ENCODE results near the gene TFB1M. TPM values are rescaled to one million over a fixed set of nuclear protein-coding genes. Genes with fewer than 3 reads are reported as not detected.

The TFB1M gene
- total and polyA plus RNA-seq, 2 donors (not counting 1 experiment from before 2014, with no cell fraction given) = 16.3 to 28.9 TPM

DNA sequence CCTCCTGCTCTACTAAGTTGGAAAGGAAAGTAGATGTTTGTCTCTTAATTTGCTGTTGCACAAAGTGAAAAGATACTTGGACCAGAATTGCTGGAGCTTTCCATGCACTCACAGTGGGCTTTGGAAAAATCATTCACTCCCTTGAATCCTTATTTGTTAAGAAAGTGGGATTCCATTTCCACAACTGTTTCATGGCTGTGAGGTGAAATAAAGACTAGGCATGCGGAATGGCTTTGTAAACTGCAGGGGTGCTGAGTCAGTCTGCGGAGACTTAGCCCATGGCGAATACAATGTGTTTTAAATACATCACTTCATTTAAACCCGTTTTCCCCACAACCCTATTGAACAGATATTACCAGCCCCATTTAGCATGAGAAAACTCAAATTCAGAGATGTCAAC is 87.2 kb downstream of the TFB1M start:
- no peak overlapping the region for H3K27ac ChIP-seq (ENCODE audit: insufficient read depth, low read length)
- H3K4me3 ChIP-seq (replicated peaks in 1 of 4; ENCODE audit: control extremely low read depth in 1 of 4, insufficient read depth in 1 of 4, low read depth in 3 of 4, low read length in 4 of 4) = no peak overlapping the region
- no peaks in the 10 kb centered on the region for H3K36me3 ChIP-seq (ENCODE audit: control insufficient read depth, insufficient read depth, low read length)
- H3K79me2 ChIP-seq (ENCODE audit: control insufficient read depth, insufficient read depth, low read length) = no peaks in the 10 kb centered on the region
- no peak for TF ChIP-seq EZH2 (IDR thresholded peaks at IDR 0.05; ENCODE audit: low read length, missing control alignments)
- TF ChIP-seq, protein P1, sequence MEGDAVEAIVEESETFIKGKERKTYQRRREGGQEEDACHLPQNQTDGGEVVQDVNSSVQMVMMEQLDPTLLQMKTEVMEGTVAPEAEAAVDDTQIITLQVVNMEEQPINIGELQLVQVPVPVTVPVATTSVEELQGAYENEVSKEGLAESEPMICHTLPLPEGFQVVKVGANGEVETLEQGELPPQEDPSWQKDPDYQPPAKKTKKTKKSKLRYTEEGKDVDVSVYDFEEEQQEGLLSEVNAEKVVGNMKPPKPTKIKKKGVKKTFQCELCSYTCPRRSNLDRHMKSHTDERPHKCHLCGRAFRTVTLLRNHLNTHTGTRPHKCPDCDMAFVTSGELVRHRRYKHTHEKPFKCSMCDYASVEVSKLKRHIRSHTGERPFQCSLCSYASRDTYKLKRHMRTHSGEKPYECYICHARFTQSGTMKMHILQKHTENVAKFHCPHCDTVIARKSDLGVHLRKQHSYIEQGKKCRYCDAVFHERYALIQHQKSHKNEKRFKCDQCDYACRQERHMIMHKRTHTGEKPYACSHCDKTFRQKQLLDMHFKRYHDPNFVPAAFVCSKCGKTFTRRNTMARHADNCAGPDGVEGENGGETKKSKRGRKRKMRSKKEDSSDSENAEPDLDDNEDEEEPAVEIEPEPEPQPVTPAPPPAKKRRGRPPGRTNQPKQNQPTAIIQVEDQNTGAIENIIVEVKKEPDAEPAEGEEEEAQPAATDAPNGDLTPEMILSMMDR (conservative IDR thresholded peaks at IDR 0.05 in 1 of 2, IDR thresholded peaks at IDR 0.05 in 1 of 2; ENCODE audit: low read depth in 1 of 2, low read length in 2 of 2) = no peak
- no peaks in the 10 kb centered on the region for H3K9me3 ChIP-seq (ENCODE audit: control insufficient read depth, insufficient read depth, low read depth, low read length)
- H4K20me1 ChIP-seq (ENCODE audit: control insufficient read depth, extremely low read depth, insufficient read depth, low read length) = no peaks in the 10 kb centered on the region
- no peak overlapping the region for H3K4me2 ChIP-seq (ENCODE audit: extremely low read depth, insufficient read depth, low read length)
- H2AFZ ChIP-seq (ENCODE audit: low read length) = no peak overlapping the region
- DNase-seq (ENCODE audit: low read depth in 2 of 2) = peak in 1 of 2 donors; percentile 53
- no peak overlapping the region for H3K9ac ChIP-seq (ENCODE audit: insufficient read depth, low read length)
- no peaks in the 10 kb centered on the region for H3K27me3 ChIP-seq (ENCODE audit: control insufficient read depth, insufficient read depth, low read length)
- H3K4me1 ChIP-seq (ENCODE audit: control insufficient read depth, extremely low read depth, insufficient read depth, low read length) = peaks cover 4% of the 10 kb centered on the region

DNA sequence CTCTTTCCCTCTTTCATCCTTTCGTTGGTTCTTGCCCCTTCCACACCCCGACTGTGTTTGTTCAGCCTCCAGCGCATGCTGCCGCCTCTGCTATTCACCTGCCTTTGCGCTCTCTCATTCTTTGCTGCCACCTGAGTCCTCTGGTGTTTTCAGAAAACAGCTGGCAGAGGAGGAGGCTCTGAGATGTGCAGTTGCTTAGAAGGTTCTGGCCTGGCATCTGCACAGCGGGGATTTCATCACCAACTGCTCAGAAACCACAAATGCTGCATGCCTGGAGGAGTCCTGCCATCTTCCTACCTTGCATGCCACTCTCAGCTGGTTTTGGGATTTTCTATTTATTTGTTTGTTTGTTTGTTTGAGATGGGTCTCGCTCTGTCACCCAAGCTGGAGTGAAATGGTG is 89.7 kb downstream of the TFB1M start:
- H2AFZ ChIP-seq (ENCODE audit: low read length) = no peak overlapping the region
- H3K27ac ChIP-seq (ENCODE audit: insufficient read depth, low read length) = no peak overlapping the region
- no peak overlapping the region for H3K9ac ChIP-seq (ENCODE audit: insufficient read depth, low read length)
- no peak overlapping the region for H3K4me3 ChIP-seq (replicated peaks in 1 of 4; ENCODE audit: control extremely low read depth in 1 of 4, insufficient read depth in 1 of 4, low read depth in 3 of 4, low read length in 4 of 4)
- H3K9me3 ChIP-seq (ENCODE audit: control insufficient read depth, insufficient read depth, low read depth, low read length) = no peaks in the 10 kb centered on the region
- no peak overlapping the region for H3K4me2 ChIP-seq (ENCODE audit: extremely low read depth, insufficient read depth, low read length)
- no peaks in the 10 kb centered on the region for H4K20me1 ChIP-seq (ENCODE audit: control insufficient read depth, extremely low read depth, insufficient read depth, low read length)
- peak in 1 of 2 donors; percentile 18 for DNase-seq (ENCODE audit: low read depth in 2 of 2)
- H3K4me1 ChIP-seq (ENCODE audit: control insufficient read depth, extremely low read depth, insufficient read depth, low read length) = peaks cover 4% of the 10 kb centered on the region
- TF ChIP-seq, protein P1 (conservative IDR thresholded peaks at IDR 0.05 in 1 of 2, IDR thresholded peaks at IDR 0.05 in 1 of 2; ENCODE audit: low read depth in 1 of 2, low read length in 2 of 2) = no peak
- no peak for TF ChIP-seq EZH2 (IDR thresholded peaks at IDR 0.05; ENCODE audit: low read length, missing control alignments)
- no peaks in the 10 kb centered on the region for H3K36me3 ChIP-seq (ENCODE audit: control insufficient read depth, insufficient read depth, low read length)
- H3K79me2 ChIP-seq (ENCODE audit: control insufficient read depth, insufficient read depth, low read length) = no peaks in the 10 kb centered on the region
- no peaks in the 10 kb centered on the region for H3K27me3 ChIP-seq (ENCODE audit: control insufficient read depth, insufficient read depth, low read length)

DNA sequence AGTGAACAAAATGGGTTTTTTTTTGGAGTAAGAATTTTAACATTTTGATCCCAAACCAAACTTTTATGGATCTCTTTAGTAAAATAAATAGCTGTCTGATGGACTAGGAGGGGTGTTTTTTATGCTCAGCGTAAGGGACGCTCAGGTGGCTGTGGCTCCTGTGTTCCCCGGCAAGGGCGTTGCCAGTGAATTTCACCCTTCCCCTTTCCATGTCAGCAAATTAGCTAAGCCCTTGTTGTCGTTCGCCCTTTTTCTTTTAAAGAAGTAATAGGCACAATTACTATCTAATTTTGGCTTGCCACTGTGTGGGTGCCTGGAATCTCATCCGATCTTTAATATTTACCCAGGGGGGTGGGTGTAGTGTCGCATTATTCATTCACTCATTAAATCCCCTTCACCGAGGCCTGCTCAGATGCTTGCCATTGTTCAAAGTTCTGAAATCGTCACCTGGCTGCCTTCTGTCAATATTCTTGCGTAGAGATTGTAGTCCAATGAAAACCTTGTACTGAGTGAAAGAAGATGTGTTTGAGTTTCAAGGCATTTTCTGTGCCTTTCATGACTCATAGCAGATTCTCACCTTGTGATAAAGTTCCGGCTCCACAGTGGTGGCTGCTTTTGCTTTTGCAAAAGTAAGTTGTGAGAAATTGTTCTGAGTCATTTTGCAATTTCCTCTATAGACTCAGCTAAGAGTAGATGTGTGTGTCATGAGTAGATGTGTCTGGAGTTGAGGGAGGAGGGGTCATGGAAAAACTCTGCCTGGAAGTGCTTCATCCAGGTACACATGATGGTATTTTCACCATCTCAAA is 90.4 kb downstream of the TFB1M start:
- Histone ChIP-seq H3K4me2 (ENCODE audit: extremely low read depth, insufficient read depth, low read length) (no peak overlapping the region), H3K27ac (ENCODE audit: insufficient read depth, low read length) (no peak overlapping the region)

More for the DNA sequence above, 90.4 kb downstream of the TFB1M start:
- Histone ChIP-seq H3K4me3 (replicated peaks in 1 of 4; ENCODE audit: control extremely low read depth in 1 of 4, insufficient read depth in 1 of 4, low read depth in 3 of 4, low read length in 4 of 4) (no peak overlapping the region), H3K9ac (ENCODE audit: insufficient read depth, low read length) (no peak overlapping the region), H3K9me3 (ENCODE audit: control insufficient read depth, insufficient read depth, low read depth, low read length) (no peaks in the 10 kb centered on the region), H3K27me3 (ENCODE audit: control insufficient read depth, insufficient read depth, low read length) (no peaks in the 10 kb centered on the region), H3K79me2 (ENCODE audit: control insufficient read depth, insufficient read depth, low read length) (no peaks in the 10 kb centered on the region), H4K20me1 (ENCODE audit: control insufficient read depth, extremely low read depth, insufficient read depth, low read length) (no peaks in the 10 kb centered on the region), H3K4me1 (ENCODE audit: control insufficient read depth, extremely low read depth, insufficient read depth, low read length) (peaks cover 4% of the 10 kb centered on the region), H2AFZ (ENCODE audit: low read length) (no peak overlapping the region), H3K36me3 (ENCODE audit: control insufficient read depth, insufficient read depth, low read length) (no peaks in the 10 kb centered on the region)
- TF ChIP-seq, protein P1 (conservative IDR thresholded peaks at IDR 0.05 in 1 of 2, IDR thresholded peaks at IDR 0.05 in 1 of 2; ENCODE audit: low read depth in 1 of 2, low read length in 2 of 2) = no peak
- DNase-seq (ENCODE audit: low read depth in 2 of 2) = peak; percentile 68 to 95
